HL-60 (cell line): ENCODE data around the gene OVCA2.

Experiments
- DNase-seq, 2 experiments: peaks; one replicate each; pipeline ENCODE4 v3.0.0-alpha.2; 2010 to 2020; ENCODE audit warnings: low read depth in 1 of 2, low spot score in 1 of 2
- H3K27ac ChIP-seq: fragments of 250-450 bp; sonication (Bioruptor Pico); replicated peaks from 2 replicates; pipeline ENCODE4 v1.5.1; 2020; ENCODE audit warnings: mild to moderate bottlenecking, moderate library complexity
- H3K27me3 ChIP-seq: fragments of 250-450 bp; sonication (Bioruptor Pico); 2 replicates; pipeline ENCODE4 v1.5.1; 2021; ENCODE audit warnings: mild to moderate bottlenecking, moderate library complexity; ENCODE audit not compliant: insufficient read depth, poor library complexity, severe bottlenecking
- H3K4me3 ChIP-seq: replicated peaks from 2 replicates; pipeline ENCODE4 v1.5.1; 2011; ENCODE audit warnings: mild to moderate bottlenecking, control low read depth, low read length; ENCODE audit not compliant: insufficient read depth
- GABPA ChIP-seq: IDR thresholded peaks from 2 replicates; pipeline ENCODE4 v1.6.1; 2012; ENCODE audit warnings: low read depth
- POLR2AphosphoS5 ChIP-seq: IDR thresholded peaks from 2 replicates; pipeline ENCODE4 v1.6.1; 2012; ENCODE audit warnings: low read depth
- REST ChIP-seq: IDR thresholded peaks from 2 replicates; pipeline ENCODE4 v1.6.1; 2012; ENCODE audit warnings: low read depth; ENCODE audit not compliant: insufficient replicate concordance
- SPI1 ChIP-seq: IDR thresholded peaks from 2 replicates; pipeline ENCODE4 v1.6.1; 2012; ENCODE audit warnings: low read depth, mild to moderate bottlenecking, borderline replicate concordance
- TF ChIP-seq, protein P1 (sequence below): IDR thresholded peaks from one replicate; pipeline ENCODE4 v1.5.1; 2011; ENCODE audit warnings: low read length, control low read depth, inconsistent platforms; ENCODE audit not compliant: insufficient read depth

Gene OVCA2

DNA sequence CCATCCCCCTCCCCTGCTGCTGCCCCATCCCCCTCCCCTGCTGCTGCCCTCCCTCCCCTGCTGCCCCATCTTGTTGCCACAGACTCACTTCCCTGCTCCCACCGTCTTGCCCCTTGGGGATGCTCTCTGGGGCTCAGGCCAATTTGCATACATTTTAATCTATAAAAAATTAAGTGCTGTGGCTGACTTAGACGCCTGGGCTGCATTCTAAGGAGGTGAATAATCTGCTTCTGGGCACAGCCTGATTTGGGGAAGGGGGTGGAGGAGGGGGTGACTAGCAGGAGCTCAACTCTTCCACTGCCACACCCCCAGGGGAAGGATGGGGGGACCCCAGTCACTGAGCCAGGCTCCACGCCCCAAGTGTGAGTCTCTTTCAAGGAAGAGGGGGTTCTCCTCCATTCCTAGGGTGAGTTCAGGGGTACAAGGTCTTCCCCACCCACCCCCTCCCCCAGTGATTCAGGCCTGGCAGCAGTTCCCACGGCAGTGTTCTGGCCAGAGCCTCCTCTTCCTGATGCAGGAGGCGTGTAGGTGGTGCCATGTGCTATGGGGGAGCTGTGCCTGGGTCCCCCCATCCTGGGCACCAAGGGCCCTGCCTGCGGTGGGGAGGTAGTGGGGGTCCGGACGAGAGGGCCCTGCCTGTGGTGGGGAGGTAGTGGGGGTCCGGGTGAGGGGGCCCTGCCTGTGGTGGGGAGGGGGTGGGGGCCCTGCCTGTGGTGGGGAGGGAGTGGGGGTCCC is 6.8 kb upstream of the OVCA2 start:
- Histone ChIP-seq H3K27me3 (no peaks in the 10 kb centered on the region), H3K27ac (no peak overlapping the region), H3K4me3 (no peak overlapping the region)
- no peak for DNase-seq
- TF ChIP-seq SPI1 (no peak), POLR2AphosphoS5 (no peak), REST (no peak), GABPA (no peak)
- TF ChIP-seq, protein P1, sequence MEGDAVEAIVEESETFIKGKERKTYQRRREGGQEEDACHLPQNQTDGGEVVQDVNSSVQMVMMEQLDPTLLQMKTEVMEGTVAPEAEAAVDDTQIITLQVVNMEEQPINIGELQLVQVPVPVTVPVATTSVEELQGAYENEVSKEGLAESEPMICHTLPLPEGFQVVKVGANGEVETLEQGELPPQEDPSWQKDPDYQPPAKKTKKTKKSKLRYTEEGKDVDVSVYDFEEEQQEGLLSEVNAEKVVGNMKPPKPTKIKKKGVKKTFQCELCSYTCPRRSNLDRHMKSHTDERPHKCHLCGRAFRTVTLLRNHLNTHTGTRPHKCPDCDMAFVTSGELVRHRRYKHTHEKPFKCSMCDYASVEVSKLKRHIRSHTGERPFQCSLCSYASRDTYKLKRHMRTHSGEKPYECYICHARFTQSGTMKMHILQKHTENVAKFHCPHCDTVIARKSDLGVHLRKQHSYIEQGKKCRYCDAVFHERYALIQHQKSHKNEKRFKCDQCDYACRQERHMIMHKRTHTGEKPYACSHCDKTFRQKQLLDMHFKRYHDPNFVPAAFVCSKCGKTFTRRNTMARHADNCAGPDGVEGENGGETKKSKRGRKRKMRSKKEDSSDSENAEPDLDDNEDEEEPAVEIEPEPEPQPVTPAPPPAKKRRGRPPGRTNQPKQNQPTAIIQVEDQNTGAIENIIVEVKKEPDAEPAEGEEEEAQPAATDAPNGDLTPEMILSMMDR = no peak

DNA sequence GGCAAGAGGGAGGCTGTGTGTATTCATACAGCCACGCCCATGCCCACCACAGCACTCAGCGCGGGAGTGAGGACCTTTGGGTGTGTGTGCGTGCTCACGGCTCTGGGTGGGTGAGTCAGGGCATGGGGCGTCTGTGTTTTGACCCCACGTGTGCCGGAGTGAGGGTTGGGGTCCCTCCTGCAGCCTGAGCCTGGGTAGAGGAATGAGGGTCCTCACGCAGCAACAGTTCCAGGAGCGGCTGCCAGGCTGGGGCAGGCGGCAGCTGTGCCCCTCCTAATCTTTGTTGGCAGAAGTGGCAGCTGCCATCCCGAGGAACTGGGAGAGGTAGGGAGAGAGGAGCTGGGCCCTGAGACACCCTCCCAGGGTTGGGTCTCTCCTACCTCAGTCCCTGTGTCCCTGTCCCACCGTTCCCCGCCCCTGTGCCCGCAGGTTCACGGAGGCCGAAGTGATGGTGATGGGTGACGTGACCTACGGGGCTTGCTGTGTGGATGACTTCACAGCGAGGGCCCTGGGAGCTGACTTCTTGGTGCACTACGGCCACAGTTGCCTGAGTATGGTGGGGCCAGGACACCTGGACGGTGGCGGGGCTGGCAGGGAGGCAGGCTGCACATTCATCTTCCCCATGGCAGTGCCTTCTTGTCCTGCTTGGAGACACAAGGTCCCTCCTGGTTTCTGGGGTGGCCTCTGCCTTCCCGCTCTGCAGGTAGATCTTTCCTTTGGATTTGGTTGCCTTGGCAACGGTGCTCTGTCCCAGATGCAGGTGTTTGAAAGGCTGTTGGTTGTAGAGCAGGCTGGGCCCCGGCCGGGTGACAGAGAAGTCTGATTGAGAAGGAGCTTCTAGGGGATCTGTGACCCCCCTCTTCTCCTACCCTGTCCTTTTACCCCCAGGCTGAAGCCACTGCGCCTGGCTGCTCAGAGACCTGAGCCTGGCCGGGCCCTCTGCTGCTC is 6.0 kb upstream of the OVCA2 start:
- Histone ChIP-seq H3K27ac (no peak overlapping the region), H3K4me3 (no peak overlapping the region), H3K27me3 (no peaks in the 10 kb centered on the region)
- TF ChIP-seq POLR2AphosphoS5 = no peak
- no peak for TF ChIP-seq REST
- TF ChIP-seq GABPA = no peak
- TF ChIP-seq, protein P1 = no peak
- no peak for TF ChIP-seq SPI1
- no peak for DNase-seq

GRCh38 chr17:2037155-2037554 is 4.7 kb upstream of the OVCA2 start:
- Histone ChIP-seq H3K27me3 (no peaks in the 10 kb centered on the region), H3K27ac (no peak overlapping the region), H3K4me3 (no peak overlapping the region)
- TF ChIP-seq REST = no peak
- no peak for DNase-seq
